ENCODE results near the gene SKIC2.

Gene SKIC2

DNA sequence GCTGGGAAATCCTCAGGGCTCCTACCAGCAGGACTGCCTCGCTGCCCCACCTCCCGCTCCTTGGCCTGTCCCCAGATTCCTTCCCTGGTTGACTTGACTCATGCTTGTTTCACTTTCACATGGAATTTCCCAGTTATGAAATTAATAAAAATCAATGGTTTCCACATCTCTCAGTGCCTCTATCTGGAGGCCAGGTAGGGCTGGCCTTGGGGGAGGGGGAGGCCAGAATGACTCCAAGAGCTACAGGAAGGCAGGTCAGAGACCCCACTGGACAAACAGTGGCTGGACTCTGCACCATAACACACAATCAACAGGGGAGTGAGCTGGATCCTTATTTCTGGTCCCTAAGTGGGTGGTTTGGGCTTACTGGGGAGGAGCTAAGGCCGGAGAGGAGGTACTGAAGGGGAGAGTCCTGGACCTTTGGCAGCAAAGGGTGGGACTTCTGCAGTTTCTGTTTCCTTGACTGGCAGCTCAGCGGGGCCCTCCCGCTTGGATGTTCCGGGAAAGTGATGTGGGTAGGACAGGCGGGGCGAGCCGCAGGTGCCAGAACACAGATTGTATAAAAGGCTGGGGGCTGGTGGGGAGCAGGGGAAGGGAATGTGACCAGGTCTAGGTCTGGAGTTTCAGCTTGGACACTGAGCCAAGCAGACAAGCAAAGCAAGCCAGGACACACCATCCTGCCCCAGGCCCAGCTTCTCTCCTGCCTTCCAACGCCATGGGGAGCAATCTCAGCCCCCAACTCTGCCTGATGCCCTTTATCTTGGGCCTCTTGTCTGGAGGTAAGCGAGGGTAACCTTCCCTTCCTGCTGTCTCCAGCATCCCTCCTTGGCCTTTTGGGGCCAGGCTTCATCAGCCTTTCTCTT, 13.2 kb upstream of the SKIC2 start, which contains the start of gene CFB:
TSS of gene CFB (plus strand) at position 589 of the 863 bp plus-strand sequence. CDS start at position 716, 127 bp downstream.
- DNase-seq, result no peak

DNA sequence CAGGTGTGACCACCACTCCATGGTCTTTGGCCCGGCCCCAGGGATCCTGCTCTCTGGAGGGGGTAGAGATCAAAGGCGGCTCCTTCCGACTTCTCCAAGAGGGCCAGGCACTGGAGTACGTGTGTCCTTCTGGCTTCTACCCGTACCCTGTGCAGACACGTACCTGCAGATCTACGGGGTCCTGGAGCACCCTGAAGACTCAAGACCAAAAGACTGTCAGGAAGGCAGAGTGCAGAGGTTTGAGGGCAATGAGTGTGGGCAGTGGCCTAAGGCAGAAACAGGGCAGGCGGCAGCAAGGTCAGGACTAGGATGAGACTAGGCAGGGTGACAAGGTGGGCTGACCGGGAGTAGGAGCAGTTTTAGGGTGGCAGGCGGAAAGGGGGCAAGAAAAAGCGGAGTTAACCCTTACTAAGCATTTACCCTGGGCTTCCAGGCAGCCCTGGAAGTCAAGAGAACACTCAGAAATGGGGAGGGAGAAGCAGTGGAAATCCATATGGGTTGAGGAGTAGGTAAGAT, 12.5 kb upstream of the SKIC2 start:
- DNase-seq, result no peak

DNA sequence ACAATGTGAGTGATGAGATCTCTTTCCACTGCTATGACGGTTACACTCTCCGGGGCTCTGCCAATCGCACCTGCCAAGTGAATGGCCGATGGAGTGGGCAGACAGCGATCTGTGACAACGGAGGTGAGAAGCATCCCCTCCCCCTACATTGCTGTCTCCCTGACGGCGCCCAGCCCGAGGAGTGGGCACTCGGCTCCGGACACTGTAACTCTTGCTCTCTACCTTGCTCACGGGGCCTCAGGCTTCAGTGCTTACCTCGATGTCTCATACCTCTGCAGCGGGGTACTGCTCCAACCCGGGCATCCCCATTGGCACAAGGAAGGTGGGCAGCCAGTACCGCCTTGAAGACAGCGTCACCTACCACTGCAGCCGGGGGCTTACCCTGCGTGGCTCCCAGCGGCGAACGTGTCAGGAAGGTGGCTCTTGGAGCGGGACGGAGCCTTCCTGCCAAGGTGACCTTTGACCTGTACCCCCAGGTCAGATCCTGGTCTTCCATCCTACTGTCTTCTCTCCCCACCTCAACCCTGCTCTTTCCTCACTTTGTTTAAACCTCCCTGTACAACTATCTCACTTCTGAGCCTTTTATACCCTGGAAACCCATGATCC, 11.8 kb upstream of the SKIC2 start:
- DNase-seq, result no peak

DNA sequence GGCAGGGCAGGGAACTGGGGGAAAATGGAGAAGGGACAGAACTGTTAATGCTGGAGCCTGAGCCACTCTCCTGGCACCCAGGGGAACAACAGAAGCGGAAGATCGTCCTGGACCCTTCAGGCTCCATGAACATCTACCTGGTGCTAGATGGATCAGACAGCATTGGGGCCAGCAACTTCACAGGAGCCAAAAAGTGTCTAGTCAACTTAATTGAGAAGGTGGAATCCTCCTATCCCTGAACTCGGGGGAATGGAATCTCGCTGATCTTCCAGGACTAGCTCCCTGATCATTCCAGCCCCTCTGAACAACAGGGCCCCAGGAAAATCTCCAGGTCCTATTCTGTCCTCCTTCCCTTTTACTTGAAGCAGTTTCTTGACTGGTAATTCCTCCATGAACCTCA, 11.1 kb upstream of the SKIC2 start:
- DNase-seq, result no peak

DNA sequence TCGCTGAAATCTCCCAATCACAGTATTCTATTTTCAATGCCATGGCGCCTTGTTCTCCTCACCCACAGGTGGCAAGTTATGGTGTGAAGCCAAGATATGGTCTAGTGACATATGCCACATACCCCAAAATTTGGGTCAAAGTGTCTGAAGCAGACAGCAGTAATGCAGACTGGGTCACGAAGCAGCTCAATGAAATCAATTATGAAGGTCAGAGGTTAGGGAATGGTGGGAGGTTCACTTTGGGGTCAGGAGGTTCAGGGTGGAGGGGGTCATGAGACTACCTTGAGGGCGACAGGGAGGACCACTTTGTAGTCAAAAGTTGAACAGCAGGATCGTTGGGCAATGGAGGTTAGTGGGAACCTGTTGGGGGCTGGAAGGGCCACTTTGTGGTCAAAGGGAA, 10.7 kb upstream of the SKIC2 start:
- no peak for DNase-seq

DNA sequence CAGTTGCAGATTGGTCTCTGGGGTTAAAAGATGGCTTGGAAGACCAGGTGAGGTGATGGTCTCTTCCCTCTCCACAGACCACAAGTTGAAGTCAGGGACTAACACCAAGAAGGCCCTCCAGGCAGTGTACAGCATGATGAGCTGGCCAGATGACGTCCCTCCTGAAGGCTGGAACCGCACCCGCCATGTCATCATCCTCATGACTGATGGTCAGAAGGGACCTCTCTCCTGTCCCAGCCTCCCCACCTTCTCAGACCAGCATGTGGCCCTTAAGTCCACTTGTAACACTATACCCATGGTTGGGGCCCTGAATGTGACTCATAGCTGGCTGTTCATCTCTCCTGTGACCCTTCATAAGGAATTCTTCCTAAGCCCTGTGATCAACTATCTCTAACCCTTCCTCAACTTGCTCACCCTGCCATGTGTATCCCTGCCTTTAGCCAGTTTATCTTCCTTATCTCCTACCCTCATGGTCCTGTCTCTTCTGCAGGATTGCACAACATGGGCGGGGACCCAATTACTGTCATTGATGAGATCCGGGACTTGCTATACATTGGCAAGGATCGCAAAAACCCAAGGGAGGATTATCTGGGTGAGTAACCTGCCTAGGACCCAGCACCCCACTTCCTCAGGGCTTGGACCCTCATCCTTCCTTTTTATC, 10.1 kb upstream of the SKIC2 start:
- DNase-seq, result no peak

DNA sequence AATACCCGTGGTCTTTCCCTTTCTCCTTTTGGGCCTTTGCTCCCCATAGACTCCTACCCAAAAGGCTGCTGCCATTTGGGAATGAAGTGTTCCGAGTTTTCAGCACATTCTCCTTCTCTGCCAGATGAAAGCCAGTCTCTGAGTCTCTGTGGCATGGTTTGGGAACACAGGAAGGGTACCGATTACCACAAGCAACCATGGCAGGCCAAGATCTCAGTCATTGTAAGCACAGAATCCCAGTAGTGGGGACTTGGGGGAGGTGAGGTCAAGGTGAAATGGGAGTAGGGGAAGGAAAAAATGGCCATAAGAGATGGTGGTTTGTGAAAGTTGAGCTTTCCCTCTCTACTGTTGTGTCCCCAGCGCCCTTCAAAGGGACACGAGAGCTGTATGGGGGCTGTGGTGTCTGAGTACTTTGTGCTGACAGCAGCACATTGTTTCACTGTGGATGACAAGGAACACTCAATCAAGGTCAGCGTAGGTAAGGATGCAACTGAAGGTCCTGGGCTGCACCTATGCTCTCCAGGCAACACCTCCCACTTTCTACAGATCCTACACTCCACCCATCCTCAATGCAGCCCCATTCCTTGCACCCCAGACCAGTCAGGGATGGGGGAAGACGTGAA, 8.9 kb upstream of the SKIC2 start:
- no peak for DNase-seq

DNA sequence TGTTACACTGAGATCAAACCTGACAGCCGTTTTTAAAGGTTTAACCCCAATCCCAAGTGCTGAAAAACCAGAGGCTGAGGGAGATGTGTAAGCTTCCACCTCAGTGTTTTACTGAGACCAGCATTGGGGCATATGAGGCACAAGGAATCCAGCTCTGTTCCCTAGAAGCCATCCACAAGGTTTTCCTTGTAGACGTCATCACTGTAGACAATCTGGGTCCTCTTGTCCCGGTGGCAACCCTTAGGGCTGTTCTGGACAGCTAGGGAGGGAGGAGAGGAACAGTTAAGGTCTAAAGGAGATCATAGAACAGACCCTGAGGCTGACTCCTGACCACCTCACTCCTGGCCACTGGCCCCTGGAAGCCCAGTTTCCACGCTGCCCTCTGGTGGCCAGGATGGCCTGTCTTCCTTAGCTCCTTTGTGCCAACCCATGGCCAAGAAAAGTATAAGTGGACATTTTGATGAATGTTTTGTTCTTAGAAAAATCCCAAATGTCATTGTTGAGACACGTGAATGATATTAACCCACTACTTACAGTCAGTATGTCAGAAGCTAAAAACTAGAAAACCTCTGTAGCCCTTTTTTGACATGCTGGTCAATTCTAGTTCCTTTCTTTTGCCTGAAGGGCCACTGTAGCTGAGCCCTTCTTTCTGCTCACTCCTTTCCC, 6.7 kb upstream of the SKIC2 start:
- DNase-seq, result peak in 1 of 5 donors; percentile 30

DNA sequence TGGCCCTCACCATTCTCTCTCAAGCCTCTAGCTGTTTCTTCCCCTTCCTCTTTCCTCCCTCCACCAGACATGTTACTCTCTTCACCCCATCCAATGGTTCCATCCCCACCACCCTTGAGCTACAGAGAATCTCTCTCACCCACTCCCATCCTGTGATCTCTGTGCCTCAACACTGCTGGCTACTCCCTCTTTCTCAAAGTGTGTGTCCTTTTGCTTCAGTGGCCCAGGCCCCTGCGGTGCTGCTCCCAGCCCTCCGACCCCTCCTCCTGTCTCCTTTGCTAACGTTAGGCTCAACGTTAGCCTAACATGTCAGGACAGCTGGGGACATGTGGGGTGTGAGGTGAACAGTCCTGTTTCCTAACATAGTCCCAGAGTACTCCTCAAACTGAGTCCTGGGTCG, 6.1 kb upstream of the SKIC2 start:
- no peak for DNase-seq

DNA sequence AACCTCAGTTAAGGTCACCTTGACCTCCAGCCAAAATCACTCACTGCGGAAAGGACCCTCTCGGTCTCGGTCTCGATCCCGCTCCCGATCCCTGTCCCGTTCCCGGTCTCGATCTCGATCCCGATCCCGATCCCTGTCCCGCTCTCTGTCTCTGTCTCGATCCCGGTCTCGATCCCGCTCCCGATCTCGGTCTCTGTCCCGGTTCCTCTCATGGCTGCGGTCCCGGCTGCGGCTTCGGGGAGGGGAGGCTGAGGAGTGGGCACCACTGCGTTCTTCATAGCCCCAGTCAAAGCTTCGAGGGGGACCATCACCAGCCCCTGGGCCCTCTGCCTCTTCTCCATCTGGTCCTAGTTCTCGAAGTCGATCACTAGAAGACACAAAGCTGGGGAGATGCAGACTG, 4.5 kb upstream of the SKIC2 start:
- DNase-seq, result no peak

DNA sequence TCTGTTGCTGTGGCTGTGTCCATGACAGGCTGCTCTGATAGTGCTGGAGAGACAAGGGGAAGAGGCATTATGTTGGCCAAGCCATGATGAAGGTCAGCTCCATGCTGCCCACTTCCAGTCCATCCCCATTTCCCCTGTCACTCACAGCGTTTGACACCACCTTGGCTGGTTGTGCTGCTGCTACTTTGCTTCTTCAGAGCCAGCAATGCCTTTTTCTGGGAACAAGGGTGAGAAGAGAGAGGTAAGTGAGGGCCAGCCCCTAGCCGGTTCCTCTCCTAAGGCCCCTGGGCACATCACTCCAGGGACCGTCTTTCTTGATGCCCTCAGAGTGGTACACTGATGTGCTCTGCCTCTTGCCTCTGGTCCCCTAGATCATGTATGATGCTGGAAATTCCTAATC, 2.2 kb upstream of the SKIC2 start:
- no peak for DNase-seq

DNA sequence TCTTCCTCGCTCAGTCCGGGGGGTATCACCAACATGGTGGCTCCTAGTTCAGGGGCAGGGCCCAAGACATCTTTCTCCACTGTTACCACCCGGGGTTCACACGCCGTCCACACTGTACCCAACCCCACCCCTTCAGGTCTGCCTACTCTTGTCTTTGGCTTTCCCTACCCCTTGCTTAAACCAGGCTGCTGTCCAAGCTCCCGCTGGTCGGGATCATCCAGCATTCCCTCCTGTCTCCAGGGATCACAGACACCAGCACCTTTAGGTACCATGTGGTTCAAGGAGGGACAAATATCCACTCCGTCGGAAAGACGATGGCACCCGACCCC, 599 bp upstream of the SKIC2 start:
- DNase-seq, result no peak

DNA sequence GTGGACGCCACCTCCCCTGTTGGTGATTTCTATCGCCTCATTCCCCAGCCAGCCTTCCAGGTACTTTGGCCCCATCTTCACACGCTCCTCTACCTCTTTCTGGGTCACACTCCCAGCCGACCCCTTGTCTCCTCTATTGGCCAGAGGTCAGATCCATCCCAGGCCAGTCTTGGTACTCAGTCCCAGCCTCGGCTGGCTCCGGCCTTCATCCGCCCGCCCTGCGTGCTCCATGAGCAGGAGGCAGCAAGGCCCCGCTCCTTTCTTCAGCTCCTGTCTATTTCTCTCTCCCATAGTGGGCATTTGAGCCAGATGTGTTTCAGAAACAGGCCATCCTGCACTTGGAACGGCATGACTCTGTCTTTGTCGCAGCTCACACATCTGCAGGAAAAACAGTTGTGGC, 2.6 kb downstream of the SKIC2 start:
- DNase-seq, result no peak

DNA sequence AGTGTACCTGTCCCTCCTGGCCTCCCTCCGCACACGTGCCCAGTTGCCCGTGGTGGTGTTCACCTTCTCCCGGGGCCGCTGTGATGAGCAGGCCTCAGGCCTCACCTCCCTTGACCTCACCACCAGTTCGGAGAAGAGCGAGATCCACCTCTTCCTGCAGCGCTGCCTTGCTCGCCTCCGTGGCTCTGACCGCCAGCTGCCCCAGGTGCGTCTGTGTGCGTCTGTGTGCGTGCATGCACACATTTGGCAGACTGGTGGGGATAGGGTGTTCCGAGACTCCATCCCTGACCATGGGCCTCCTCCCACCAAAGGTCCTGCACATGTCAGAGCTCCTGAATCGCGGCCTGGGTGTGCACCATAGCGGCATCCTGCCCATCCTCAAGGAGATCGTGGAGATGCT, 4.9 kb downstream of the SKIC2 start:
- no peak for DNase-seq

DNA sequence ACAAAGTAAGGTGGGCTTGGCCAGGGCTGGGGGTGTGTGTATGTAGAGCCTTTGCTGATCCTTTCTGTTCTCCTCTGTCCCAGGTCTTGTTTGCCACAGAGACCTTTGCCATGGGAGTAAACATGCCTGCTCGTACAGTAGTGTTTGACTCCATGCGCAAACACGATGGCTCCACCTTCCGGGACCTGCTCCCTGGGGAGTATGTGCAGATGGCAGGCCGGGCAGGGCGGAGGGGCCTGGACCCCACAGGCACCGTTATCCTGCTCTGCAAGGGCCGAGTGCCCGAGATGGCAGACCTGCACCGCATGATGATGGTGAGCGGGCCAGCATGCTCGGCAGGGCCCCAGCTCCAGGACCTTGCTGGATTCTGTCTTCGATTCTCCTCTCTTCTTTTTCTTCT, 6.7 kb downstream of the SKIC2 start:
- no peak for DNase-seq

DNA sequence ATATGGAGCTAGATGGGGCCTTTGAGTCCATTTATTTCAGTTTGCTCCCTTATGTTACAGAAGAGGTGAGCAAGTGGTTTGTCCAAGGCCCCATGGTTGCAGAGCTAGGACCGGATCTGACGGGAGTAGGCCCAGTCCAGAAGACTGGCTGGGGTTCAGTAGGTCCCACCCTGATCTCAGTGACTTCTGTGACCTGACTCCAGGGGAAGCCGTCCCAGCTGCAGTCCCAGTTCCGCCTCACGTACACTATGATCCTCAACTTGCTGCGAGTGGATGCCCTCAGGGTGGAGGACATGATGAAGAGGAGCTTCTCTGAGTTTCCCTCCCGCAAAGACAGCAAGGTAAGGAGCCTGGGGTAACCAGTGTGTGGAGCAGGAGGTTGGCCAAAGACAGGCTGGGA, 7.5 kb downstream of the SKIC2 start:
- no peak for DNase-seq

DNA sequence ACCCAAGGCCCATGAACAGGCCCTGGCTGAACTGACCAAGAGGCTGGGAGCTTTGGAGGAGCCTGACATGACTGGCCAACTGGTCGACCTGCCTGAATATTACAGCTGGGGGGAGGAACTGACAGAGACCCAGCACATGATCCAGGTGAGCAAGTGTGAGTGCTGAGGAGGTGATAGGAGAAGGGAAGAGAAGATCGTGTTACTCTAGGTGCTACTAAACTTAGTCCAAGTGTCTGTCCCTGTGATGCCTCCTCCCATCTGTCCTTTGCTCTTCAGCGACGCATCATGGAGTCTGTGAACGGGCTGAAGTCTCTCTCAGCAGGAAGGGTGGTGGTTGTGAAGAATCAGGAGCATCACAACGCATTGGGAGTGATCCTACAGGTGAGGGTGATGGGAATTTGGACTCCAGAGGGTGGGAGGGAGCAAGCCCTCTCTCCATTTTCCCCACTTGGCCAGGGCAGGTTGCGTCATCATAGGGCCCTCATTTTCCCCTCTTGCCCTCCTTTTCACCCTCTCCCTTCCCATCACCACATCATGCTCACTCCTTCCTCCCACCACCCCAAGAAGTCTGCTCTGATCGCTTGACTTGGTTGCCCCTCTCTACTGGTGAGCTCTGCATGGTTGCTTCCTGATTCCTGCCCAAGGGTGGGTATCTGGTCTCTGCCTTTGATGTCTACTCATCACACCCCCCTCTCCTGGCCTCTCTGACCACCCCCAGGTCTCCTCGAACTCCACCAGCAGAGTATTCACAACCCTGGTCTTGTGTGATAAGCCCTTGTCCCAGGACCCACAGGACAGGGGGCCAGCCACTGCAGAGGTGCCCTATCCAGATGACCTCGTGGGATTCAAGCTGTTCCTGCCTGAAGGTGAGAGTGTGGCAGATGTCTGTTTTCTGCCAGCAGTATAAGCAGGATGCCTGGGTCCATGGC, 8.3 kb downstream of the SKIC2 start:
- no peak for DNase-seq

DNA sequence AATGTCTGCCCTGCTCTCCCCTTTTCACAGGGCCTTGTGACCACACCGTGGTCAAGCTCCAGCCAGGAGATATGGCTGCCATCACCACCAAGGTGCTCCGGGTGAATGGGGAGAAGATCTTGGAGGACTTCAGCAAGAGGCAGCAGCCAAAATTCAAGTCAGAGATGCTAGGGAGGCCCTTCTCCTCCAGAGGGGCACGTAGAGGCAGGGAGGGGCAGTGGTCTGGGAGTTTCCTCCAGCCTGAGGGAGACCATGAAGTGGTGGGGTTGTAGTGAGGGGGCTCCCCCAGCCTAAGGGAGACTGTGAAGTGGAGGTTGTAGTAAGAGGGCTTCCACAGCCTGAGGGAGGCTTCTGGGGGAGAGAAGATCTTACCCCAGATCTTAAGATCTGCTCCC, 8.9 kb downstream of the SKIC2 start:
- no peak for DNase-seq

DNA sequence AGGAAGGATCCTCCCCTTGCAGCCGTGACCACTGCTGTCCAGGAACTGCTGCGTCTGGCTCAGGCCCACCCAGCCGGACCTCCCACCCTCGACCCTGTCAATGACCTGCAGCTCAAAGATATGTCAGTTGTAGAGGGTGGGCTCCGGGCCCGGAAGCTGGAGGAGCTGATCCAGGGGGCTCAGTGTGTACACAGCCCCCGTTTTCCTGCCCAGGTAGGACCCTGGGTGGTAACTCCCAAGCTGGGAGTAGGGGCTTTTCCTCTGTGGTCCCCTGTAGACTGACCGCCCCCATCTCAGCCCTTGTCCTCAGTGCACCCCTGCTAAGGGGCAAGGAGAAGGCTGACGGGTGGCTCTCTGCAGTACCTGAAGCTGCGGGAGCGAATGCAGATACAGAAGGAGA, 9.4 kb downstream of the SKIC2 start:
- DNase-seq, result no peak

DNA sequence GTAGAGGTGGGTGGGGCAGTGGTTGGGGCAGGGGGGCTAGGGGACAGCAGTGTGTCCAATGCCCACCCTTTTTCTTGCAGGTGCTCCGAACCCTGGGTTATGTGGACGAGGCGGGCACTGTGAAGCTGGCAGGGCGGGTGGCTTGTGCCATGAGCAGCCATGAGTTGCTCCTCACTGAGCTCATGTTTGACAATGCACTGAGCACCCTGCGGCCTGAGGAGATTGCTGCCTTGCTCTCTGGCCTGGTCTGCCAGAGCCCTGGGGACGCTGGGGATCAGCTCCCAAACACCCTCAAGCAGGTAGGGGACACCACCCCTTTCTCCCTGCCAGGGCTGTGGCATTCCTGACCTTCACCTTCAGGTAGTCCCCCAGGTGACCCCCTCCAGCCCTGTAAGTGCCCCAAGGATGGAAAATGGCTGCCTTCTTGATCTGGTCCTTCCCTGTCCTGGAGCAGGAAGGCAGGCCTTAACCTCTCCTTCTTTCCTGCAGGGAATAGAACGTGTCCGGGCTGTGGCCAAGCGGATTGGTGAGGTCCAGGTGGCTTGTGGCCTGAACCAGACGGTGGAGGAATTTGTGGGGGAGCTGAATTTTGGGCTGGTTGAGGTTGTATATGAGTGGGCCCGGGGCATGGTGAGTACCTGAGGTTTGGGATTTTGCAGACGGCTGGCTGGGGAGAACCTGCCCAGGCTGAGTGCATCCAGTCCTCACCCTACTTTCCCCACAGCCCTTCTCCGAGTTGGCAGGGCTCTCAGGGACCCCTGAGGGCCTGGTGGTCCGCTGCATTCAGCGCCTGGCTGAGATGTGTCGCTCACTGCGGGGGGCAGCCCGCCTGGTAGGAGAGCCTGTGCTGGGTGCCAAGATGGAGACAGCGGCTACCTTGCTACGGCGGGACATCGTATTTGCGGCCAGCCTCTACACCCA, 10.1 kb downstream of the SKIC2 start:
- no peak for DNase-seq

All from T-helper 1 cell (primary cell).